Measurements from ENCODE around the gene ITIH3.

ITIH3 gene

GRCh38 chr3:52817860-52818259 is 23.3 kb downstream of the ITIH3 start:
- DNase-seq (ENCODE audit: insufficient read length, low spot score): no peak
- no peak for FAIRE-seq
- TF ChIP-seq SPI1 (IDR thresholded peaks at IDR 0.05; ENCODE audit: low read depth, low read length) (no peak), POLR2A (IDR thresholded peaks at IDR 0.05; ENCODE audit: low read depth, low read length) (no peak), POLR2AphosphoS5 (IDR thresholded peaks at IDR 0.05; ENCODE audit: low read depth, low read length) (no peak), POU2F2 (IDR thresholded peaks at IDR 0.05; ENCODE audit: low read depth, low read length) (no peak), PAX5 (IDR thresholded peaks at IDR 0.05; ENCODE audit: insufficient read depth, low read length, severe bottlenecking) (no peak), TAF1 (IDR thresholded peaks at IDR 0.05; ENCODE audit: low read depth, low read length) (no peak)

GRCh38 chr3:52819936-52820335 is 25.3 kb downstream of the ITIH3 start:
- no peak for TF ChIP-seq POLR2A (IDR thresholded peaks at IDR 0.05; ENCODE audit: low read depth, low read length)
- TF ChIP-seq SPI1 (IDR thresholded peaks at IDR 0.05; ENCODE audit: low read depth, low read length): no peak
- no peak for TF ChIP-seq TAF1 (IDR thresholded peaks at IDR 0.05; ENCODE audit: low read depth, low read length)
- no peak for TF ChIP-seq PAX5 (IDR thresholded peaks at IDR 0.05; ENCODE audit: insufficient read depth, low read length, severe bottlenecking)
- TF ChIP-seq POU2F2 (IDR thresholded peaks at IDR 0.05; ENCODE audit: low read depth, low read length): no peak
- no peak for TF ChIP-seq POLR2AphosphoS5 (IDR thresholded peaks at IDR 0.05; ENCODE audit: low read depth, low read length)
- FAIRE-seq (no peak), DNase-seq (ENCODE audit: insufficient read length, low spot score) (no peak)

DNA sequence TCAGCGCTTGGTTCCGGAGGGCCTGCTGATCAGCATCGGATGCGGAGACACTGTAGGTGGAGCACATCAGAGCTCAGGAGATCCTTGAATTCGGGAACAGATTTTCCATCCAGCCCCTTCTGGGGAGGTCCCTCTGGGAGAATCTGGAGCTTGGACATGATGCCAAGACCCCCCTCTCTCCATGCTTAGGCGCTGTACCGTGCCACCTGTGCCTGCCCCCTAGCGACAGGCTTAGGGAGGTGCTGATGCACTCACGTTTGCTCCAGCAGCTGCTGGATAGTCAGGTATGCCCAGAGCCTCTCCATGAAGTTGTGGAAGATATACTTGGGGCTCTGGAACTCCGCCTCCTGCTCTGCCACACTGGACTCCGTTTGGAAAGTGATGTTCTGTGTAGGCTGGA is 26.1 kb downstream of the ITIH3 start:
- TF ChIP-seq PAX5 (IDR thresholded peaks at IDR 0.05; ENCODE audit: insufficient read depth, low read length, severe bottlenecking) (no peak), POLR2A (IDR thresholded peaks at IDR 0.05; ENCODE audit: low read depth, low read length) (no peak), POLR2AphosphoS5 (IDR thresholded peaks at IDR 0.05; ENCODE audit: low read depth, low read length) (no peak), TAF1 (IDR thresholded peaks at IDR 0.05; ENCODE audit: low read depth, low read length) (no peak), SPI1 (IDR thresholded peaks at IDR 0.05; ENCODE audit: low read depth, low read length) (no peak), POU2F2 (IDR thresholded peaks at IDR 0.05; ENCODE audit: low read depth, low read length) (no peak)
- DNase-seq (ENCODE audit: insufficient read length, low spot score) (peak; percentile 77), FAIRE-seq (peak; percentile 91)

GRCh38 chr3:52822363-52822762 is 27.8 kb downstream of the ITIH3 start:
- TF ChIP-seq TAF1 (IDR thresholded peaks at IDR 0.05; ENCODE audit: low read depth, low read length) (no peak), PAX5 (IDR thresholded peaks at IDR 0.05; ENCODE audit: insufficient read depth, low read length, severe bottlenecking) (no peak), POU2F2 (IDR thresholded peaks at IDR 0.05; ENCODE audit: low read depth, low read length) (no peak)
- no peak for FAIRE-seq
- DNase-seq (ENCODE audit: insufficient read length, low spot score): no peak

- DNase-seq (ENCODE audit: insufficient read length, low spot score): no peak
- TF ChIP-seq SPI1 (IDR thresholded peaks at IDR 0.05; ENCODE audit: low read depth, low read length): no peak
- no peak for TF ChIP-seq PAX5 (IDR thresholded peaks at IDR 0.05; ENCODE audit: insufficient read depth, low read length, severe bottlenecking)
- no peak for TF ChIP-seq POLR2AphosphoS5 (IDR thresholded peaks at IDR 0.05; ENCODE audit: low read depth, low read length)
- no peak for TF ChIP-seq TAF1 (IDR thresholded peaks at IDR 0.05; ENCODE audit: low read depth, low read length)
- no peak for TF ChIP-seq POU2F2 (IDR thresholded peaks at IDR 0.05; ENCODE audit: low read depth, low read length)
- TF ChIP-seq POLR2A (IDR thresholded peaks at IDR 0.05; ENCODE audit: low read depth, low read length): no peak
- no peak for FAIRE-seq
Observed at GRCh38 chr3:52824037-52824436, 29.4 kb downstream of the ITIH3 start.

DNA sequence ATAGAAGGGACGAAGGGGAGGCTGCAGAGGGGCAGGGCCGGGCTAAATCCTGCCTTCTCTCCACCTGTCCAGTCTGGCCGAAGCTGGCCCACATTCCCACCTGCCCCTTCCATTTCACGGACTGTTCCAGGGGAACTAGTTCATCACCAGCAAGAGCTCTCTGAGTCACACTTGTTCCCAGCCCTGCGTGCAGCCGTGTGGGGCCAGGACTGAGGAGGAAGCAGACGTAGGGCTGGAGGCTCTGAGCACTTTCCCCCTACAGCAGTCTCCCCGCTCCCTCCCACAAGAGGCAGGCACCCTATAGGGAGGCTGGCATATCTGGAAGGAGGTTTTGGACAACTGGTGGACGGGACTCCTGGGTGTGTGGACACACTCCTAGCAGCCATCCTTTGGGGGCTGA is 32.8 kb downstream of the ITIH3 start:
- no peak for FAIRE-seq

DNA sequence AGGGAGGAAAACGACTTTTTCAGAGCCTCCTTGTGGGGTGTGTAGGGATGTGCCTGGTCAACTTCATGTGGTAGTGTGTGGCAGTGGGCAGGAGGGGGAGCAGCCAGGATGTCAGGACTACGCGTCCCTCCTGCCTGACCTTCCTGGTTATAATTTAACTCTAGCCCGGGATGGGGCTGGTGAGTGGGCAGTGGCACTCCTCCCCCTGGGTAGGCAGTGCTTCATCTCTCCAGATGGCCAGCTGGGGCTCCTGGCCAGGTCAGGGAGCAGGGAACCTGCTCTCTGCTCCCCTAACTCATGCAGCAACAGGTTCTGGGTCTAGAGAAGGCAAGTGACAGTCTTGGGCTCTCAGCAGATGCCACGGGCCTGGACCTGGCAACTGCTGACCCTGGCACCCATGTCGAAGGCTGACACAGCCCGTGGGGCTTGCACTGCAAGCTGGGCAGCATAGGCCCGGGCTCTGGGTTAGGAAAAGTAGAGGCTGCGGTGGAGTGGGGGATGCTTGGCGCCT is 33.3 kb downstream of the ITIH3 start:
- DNase-seq (ENCODE audit: insufficient read length, low spot score) (no peak), FAIRE-seq (no peak)
- no peak for TF ChIP-seq POLR2A (IDR thresholded peaks at IDR 0.05; ENCODE audit: low read depth, low read length)
- TF ChIP-seq TAF1 (IDR thresholded peaks at IDR 0.05; ENCODE audit: low read depth, low read length): no peak
- TF ChIP-seq POLR2AphosphoS5 (IDR thresholded peaks at IDR 0.05; ENCODE audit: low read depth, low read length): no peak
- TF ChIP-seq POU2F2 (IDR thresholded peaks at IDR 0.05; ENCODE audit: low read depth, low read length): no peak
- no peak for TF ChIP-seq PAX5 (IDR thresholded peaks at IDR 0.05; ENCODE audit: insufficient read depth, low read length, severe bottlenecking)
- no peak for TF ChIP-seq SPI1 (IDR thresholded peaks at IDR 0.05; ENCODE audit: low read depth, low read length)

More for the DNA sequence above, 32.8 kb downstream of the ITIH3 start:
- TF ChIP-seq POLR2A (IDR thresholded peaks at IDR 0.05; ENCODE audit: low read depth, low read length) (no peak), SPI1 (IDR thresholded peaks at IDR 0.05; ENCODE audit: low read depth, low read length) (no peak), PAX5 (IDR thresholded peaks at IDR 0.05; ENCODE audit: insufficient read depth, low read length, severe bottlenecking) (no peak), TAF1 (IDR thresholded peaks at IDR 0.05; ENCODE audit: low read depth, low read length) (no peak)
- no peak for DNase-seq (ENCODE audit: insufficient read length, low spot score)

DNA sequence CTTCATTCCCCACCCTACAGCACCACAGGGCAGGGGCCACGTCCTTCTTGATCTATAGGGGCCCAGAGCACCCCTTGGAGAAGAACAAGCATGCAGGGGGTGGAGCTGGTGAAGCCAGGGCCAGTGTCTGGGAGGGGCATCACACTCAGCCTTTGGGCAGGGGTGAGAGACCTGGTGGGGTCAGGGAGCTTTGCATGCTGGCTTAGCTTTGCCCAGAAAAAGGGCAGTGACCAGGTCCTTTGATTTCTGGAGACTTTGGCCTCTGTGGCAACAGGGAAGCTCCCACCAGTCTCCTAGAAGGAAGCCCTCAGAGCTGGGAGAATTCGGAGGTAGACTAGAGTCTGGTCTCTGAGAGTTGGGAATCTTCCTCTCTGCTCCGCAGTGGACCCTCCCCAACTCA is 34.9 kb downstream of the ITIH3 start:
- FAIRE-seq (no peak), DNase-seq (ENCODE audit: insufficient read length, low spot score) (no peak)
- TF ChIP-seq POU2F2 (IDR thresholded peaks at IDR 0.05; ENCODE audit: low read depth, low read length) (no peak), POLR2A (IDR thresholded peaks at IDR 0.05; ENCODE audit: low read depth, low read length) (no peak), TAF1 (IDR thresholded peaks at IDR 0.05; ENCODE audit: low read depth, low read length) (no peak), PAX5 (IDR thresholded peaks at IDR 0.05; ENCODE audit: insufficient read depth, low read length, severe bottlenecking) (no peak), POLR2AphosphoS5 (IDR thresholded peaks at IDR 0.05; ENCODE audit: low read depth, low read length) (no peak), SPI1 (IDR thresholded peaks at IDR 0.05; ENCODE audit: low read depth, low read length) (no peak)

- FAIRE-seq: no peak
- no peak for DNase-seq (ENCODE audit: insufficient read length, low spot score)
- TF ChIP-seq POU2F2 (IDR thresholded peaks at IDR 0.05; ENCODE audit: low read depth, low read length) (no peak), POLR2A (IDR thresholded peaks at IDR 0.05; ENCODE audit: low read depth, low read length) (no peak), POLR2AphosphoS5 (IDR thresholded peaks at IDR 0.05; ENCODE audit: low read depth, low read length) (no peak), PAX5 (IDR thresholded peaks at IDR 0.05; ENCODE audit: insufficient read depth, low read length, severe bottlenecking) (no peak), SPI1 (IDR thresholded peaks at IDR 0.05; ENCODE audit: low read depth, low read length) (no peak), TAF1 (IDR thresholded peaks at IDR 0.05; ENCODE audit: low read depth, low read length) (no peak)
Observed at GRCh38 chr3:52829906-52830463, 35.4 kb downstream of the ITIH3 start.

All from GM12891 (cell line).